HG02981 (cell line): ENCODE data around the gene LGMN.

Experiments
- ATAC-seq: cut with Tn5 transposase; IDR thresholded peaks from one replicate; pipeline ENCODE4 v1.9.1; 2021; ENCODE audit warnings: mild to moderate bottlenecking, moderate library complexity; ENCODE audit not compliant: unreplicated experiment

LGMN gene

DNA sequence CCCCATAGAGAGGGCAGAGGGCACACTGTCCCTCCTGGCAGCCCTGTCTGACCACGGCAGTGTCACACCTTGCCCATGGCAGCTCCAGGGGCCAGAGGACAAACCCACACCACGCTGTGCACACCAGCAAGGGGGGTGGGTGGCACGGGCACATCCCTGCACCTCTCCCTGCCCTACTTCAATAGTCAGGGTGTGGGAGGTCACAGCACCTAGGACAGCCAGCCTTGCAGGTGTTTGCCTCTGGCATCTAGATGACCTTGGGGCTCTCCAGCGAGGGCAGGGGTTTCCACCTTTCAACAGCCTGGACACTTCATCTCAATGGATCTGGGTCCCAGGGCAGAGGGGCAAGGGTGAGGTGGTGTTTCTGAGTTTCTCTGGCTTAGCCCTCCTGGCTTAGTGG is 69.2 kb downstream of the LGMN start:
- ATAC-seq, result no peak

GRCh38 chr14:92678766-92679165 is 69.7 kb downstream of the LGMN start:
- ATAC-seq, result no peak

GRCh38 chr14:92677955-92678354 is 70.5 kb downstream of the LGMN start:
- ATAC-seq, result no peak

DNA sequence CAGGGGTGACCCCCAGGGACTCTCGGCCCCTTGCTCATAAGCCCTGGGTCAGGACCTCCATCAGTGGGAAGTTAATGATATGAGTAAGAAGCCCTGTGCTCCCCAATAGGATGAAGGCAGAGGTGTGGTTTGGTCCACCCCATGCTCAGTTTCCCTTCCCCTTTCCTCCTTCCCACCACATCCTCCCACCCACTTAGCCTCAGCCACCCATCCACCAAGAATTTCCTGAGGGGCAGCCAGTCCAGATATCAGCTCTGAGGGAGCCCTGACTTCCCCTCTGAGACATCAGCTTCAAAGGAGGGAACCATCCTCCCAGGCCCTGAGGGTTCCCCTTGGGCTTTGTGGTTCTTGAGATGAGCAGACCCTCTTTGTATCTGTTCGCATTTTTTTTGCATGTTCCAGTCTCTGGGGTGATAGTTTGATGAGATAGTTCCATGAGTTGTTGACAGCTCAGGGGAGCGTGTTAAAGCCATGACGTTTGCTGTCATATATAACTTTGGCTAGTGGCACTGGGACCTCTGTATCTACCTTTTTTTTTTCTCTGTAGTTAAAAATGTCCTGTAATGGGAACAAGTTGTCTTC is 71.2 kb downstream of the LGMN start:
- peak; percentile 78 for ATAC-seq

GRCh38 chr14:92676403-92677086 is 71.9 kb downstream of the LGMN start:
- ATAC-seq, result no peak

- no peak for ATAC-seq
Observed at GRCh38 chr14:92675976-92676375, 72.5 kb downstream of the LGMN start.

DNA sequence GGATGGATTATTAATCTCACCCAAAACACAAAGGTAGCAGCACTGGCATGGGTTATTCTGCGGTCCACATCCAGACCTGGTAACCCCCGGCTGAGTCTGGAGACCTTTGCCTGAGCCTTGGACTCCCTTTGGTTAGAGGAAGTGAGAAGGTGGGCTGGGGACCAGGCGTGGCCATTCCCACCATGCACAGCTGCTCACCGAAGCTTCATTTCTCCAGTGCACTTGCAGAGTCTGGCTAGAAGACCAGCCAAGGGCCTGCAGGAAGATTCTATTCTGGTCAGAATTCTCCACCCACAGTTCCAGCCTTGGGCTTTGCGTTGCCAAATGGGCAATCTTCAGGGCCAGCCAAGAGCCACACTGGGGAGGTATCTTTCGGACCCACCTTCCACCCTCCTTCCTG is 73.0 kb downstream of the LGMN start:
- ATAC-seq, result no peak

- ATAC-seq, result no peak
Observed at GRCh38 chr14:92673601-92674150, 74.8 kb downstream of the LGMN start.

- ATAC-seq, result no peak
Observed at GRCh38 chr14:92670643-92671366, 77.6 kb downstream of the LGMN start.

DNA sequence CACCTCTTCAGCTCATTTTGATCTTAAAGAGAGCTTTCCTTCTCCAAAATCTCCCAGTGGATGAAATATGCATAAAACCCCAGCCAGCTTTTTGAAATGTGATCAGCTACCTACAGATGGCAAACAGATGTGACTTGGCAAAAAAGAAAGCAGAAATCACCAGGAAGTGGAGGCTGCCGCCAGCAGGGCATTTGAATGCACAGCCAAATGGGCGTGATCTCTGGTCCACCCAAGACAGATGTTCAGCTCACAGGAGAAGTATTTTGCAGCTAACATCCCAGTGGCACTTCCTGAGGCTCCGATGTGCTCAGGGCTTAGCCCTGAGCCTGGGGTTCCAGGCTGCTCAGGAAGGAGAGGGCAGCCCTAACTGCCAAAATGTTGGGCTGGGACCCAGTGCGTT is 78.3 kb downstream of the LGMN start:
- ATAC-seq, result no peak

- ATAC-seq, result no peak
Observed at GRCh38 chr14:92668276-92668973, 80.0 kb downstream of the LGMN start.

DNA sequence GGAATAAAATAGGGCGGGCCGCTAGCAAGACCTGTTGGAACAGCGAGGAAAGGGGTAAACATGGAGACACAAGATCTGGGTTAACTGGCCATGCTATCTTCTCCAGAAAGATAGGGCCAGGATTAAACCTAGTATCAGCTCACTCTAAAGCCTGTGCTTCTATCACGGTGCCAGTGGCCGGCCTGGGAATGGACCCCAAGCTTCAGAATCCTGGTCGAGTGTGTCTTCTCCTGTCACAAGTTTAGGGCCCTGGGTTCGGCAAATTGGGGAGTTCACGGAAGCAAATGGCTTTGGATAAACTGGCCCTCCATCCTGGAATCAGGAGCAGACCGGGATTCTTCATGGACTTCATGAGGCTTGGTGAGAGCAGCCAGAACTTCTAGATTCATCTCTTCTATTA is 82.2 kb downstream of the LGMN start:
- ATAC-seq, result no peak

DNA sequence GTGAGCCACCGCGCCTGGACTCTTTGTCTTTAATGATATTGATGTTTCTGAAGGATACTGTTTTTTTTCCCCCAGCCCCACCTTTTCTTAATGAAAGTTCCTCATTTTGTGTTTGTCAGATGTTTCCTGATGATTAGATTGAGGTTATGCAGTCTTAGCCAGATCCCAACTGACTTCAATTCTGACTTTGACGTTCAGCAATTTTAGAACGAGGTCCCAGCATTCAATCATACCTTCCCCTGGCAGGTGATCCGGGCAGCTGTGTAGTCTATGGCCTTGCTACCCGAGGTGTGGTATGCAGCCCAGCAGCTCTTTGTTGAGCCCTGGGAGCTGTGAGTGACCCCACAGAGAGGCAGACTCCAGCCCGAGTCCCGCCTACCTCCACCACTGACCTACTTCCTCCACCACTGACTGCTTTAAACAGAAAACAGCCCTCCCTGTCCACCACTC is 82.7 kb downstream of the LGMN start:
- ATAC-seq, result no peak

DNA sequence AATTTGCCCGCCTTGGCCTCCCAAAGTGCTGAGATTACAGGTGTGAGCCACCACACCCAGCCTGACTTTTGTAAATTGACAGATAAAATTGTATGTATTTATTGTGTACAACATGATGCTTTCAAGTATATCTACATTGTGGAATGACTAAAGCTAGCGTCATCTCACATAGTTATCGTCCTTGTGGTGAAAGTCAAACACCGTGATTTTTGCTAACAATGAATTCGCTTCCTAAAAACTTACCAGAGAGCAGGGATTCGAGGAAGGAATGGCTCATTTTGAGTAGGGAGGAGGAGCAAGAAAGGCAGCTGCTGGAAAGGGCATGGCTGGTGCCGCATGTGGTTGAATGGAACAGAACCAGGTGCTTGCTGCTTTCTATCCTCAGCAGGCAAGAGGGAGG is 85.4 kb downstream of the LGMN start:
- ATAC-seq, result no peak

GRCh38 chr14:92660571-92660970 is 87.9 kb downstream of the LGMN start:
- ATAC-seq, result no peak

GRCh38 chr14:92659765-92660561 is 88.5 kb downstream of the LGMN start:
- ATAC-seq, result no peak

GRCh38 chr14:92658684-92659083 is 89.7 kb downstream of the LGMN start:
- no peak for ATAC-seq

GRCh38 chr14:92658160-92658559 is 90.3 kb downstream of the LGMN start:
- ATAC-seq, result no peak

- no peak for ATAC-seq
Observed at GRCh38 chr14:92657457-92658142, 90.8 kb downstream of the LGMN start.
